GM12878 (cell line): ENCODE results near the gene SLC28A2. TPM values are rescaled to one million over a fixed set of nuclear protein-coding genes. Genes with fewer than 3 reads are reported as not detected.

Experiments
- ATAC-seq: fragments of 200-7000 bp; cut with Tn5 transposase; 3 replicates; pipeline ENCODE4 v1.9.1; 2020; ENCODE audit warnings: mild to moderate bottlenecking, moderate library complexity
- BruUV-seq: library from RNA; stranded (reverse); fragments of 400-500 nt; replicated peaks from 2 replicates; lab custom pipeline; 2021; lab: Mats Ljungman, UMichigan
- CTCF ChIA-PET: fragments of 300-600 bp; sonication (Branson Sonifier 250); formaldehyde crosslinking; extraction: SDS; loops from one replicate; lab custom pipeline; 2021; ENCODE audit warnings: inconsistent platforms; lab: Yijun Ruan, JAX
- POLR2A ChIA-PET: fragments of 350-600 bp; formaldehyde crosslinking; extraction: SDS; loops from one replicate; lab custom pipeline; 2021; ENCODE audit warnings: inconsistent platforms; lab: Charles Lee
- RAD21 ChIA-PET: fragments of 300-600 bp; sonication (Branson Sonifier 250); formaldehyde crosslinking; loops from one replicate; lab custom pipeline; 2023; ENCODE audit warnings: antibody characterized with exemption; ENCODE audit not compliant: unreplicated experiment; lab: Charles Lee
- SMC1A ChIA-PET: fragments of 300-600 bp; sonication (Branson Sonifier 250); formaldehyde crosslinking; loops from one replicate; lab custom pipeline; 2023; ENCODE audit not compliant: unreplicated experiment, uncharacterized antibody; lab: Charles Lee
- DNase-seq: peaks from one replicate; pipeline ENCODE4 v3.0.0-alpha.2; 2011; ENCODE audit warnings: low read depth, low spot score
- FAIRE-seq: peaks from 3 replicates; lab custom pipeline; 2011; peaks lifted over from hg19 to GRCh38; lab: Jason Lieb, UNC
- H2AFZ ChIP-seq: 2 replicates; pipeline ENCODE4 v1.6.0; 2011; ENCODE audit warnings: low read depth, low read length, control low read depth; ENCODE audit not compliant: control insufficient read depth
- H3K27ac ChIP-seq: 2 replicates; pipeline ENCODE4 v1.5.1; 2011; ENCODE audit warnings: control low read depth; ENCODE audit not compliant: control insufficient read depth, insufficient read depth
- H3K27me3 ChIP-seq, 2 experiments: replicated peaks in 1 of 2; 2 replicates each; pipeline versions ENCODE4 v1.6.0 to v1.6.1; 2011; ENCODE audit warnings: low read length in 1 of 2; ENCODE audit not compliant: control insufficient read depth in 2 of 2, insufficient read depth in 2 of 2
- H3K36me3 ChIP-seq, 2 experiments: 2 replicates each; pipeline ENCODE4 v1.5.1; 2011; ENCODE audit warnings: low read length in 1 of 2; ENCODE audit not compliant: control insufficient read depth in 2 of 2, insufficient read depth in 2 of 2
- H3K4me1 ChIP-seq: 2 replicates; pipeline ENCODE4 v1.6.1; 2011; ENCODE audit warnings: mild to moderate bottlenecking, low read length, moderate library complexity, mixed read lengths; ENCODE audit not compliant: control insufficient read depth, insufficient read depth
- H3K4me2 ChIP-seq: 2 replicates; pipeline ENCODE4 v1.6.0; 2011; ENCODE audit warnings: control low read depth; ENCODE audit not compliant: control insufficient read depth, insufficient read depth
- H3K4me3 ChIP-seq: fragments of 200-600 bp; sonication (generic); 2 replicates; pipeline ENCODE4 v1.5.1; 2016
- H3K79me2 ChIP-seq: 2 replicates; pipeline ENCODE4 v1.6.0; 2011; ENCODE audit warnings: low read length; ENCODE audit not compliant: control insufficient read depth, insufficient read depth
- H3K9ac ChIP-seq: 2 replicates; pipeline ENCODE4 v1.8.0; 2011; ENCODE audit warnings: low read length, control low read depth, mixed read lengths; ENCODE audit not compliant: control insufficient read depth, insufficient read depth
- H3K9me3 ChIP-seq: replicated peaks from 3 replicates; pipeline ENCODE4 v1.5.1; 2011; ENCODE audit warnings: mild to moderate bottlenecking, low read length; ENCODE audit not compliant: control insufficient read depth, insufficient read depth
- H4K20me1 ChIP-seq: 2 replicates; pipeline ENCODE4 v1.6.0; 2011; ENCODE audit not compliant: control insufficient read depth, insufficient read depth
- CBFB ChIP-seq: IDR thresholded peaks from 2 replicates; pipeline ENCODE4 v1.6.1; 2016; ENCODE audit warnings: antibody characterized with exemption, low read depth
- CUX1 ChIP-seq: IDR thresholded peaks from 2 replicates; pipeline ENCODE4 v1.6.1; 2012; ENCODE audit warnings: improper control_type of control experiment, low read depth, low read length; ENCODE audit not compliant: insufficient replicate concordance
- EZH2 ChIP-seq: IDR thresholded peaks from 2 replicates; pipeline ENCODE4 v1.6.1; 2012; ENCODE audit warnings: low read depth, mild to moderate bottlenecking, control low read depth, inconsistent platforms, low read length, borderline replicate concordance; ENCODE audit not compliant: control insufficient read depth
- GABPA ChIP-seq: IDR thresholded peaks from 2 replicates; pipeline ENCODE4 v1.6.1; 2014; ENCODE audit warnings: antibody characterized with exemption, low read depth, mild to moderate bottlenecking, inconsistent platforms
- MEF2B ChIP-seq: fragments of 450-650 bp; IDR thresholded peaks from 2 replicates; pipeline ENCODE4 v1.6.1; 2018; ENCODE audit warnings: mild to moderate bottlenecking, moderate library complexity; ENCODE audit not compliant: partially characterized antibody, poor library complexity, severe bottlenecking
- SKIL ChIP-seq: fragments of 450-650 bp; IDR thresholded peaks from 2 replicates; pipeline ENCODE4 v1.6.1; 2017; ENCODE audit warnings: mild to moderate bottlenecking, low read depth, inconsistent platforms; ENCODE audit not compliant: poor library complexity, severe bottlenecking
- TCF12 ChIP-seq: IDR thresholded peaks from 2 replicates; pipeline ENCODE4 v1.6.1; 2011; ENCODE audit warnings: low read depth, mild to moderate bottlenecking, low read length
- ZBED1 ChIP-seq: IDR thresholded peaks from 2 replicates; pipeline ENCODE4 v1.6.1; 2016; ENCODE audit warnings: borderline replicate concordance
- ZBTB11 ChIP-seq: fragments of 450-650 bp; formaldehyde crosslinking; IDR thresholded peaks from 2 replicates; pipeline ENCODE4 v1.5.0; 2022; ENCODE audit warnings: mild to moderate bottlenecking, missing genetic modification characterization
- WGBS: methylation state at CpG from one replicate; pipeline ENCODE4 v1.1.6; 2016; ENCODE audit warnings: low lambda C conversion rate; ENCODE audit not compliant: insufficient replicate concordance, insufficient coverage; ENCODE audit errors: missing lambda C conversion rate; 5-methylcytosine and 5-hydroxymethylcytosine counted together
- in situ Hi-C: fragments of 300-500 bp; cut with MboI; formaldehyde crosslinking; loops from 9 replicates; pipeline ENCODE4 v1.14.3; 2018; ENCODE audit warnings: mixed read lengths
- intact Hi-C: fragments of 100-400 bp; cut with micrococcal nuclease; formaldehyde crosslinking; loops from one replicate; pipeline ENCODE4 v1.14.2; 2022; ENCODE audit not compliant: unreplicated experiment
- polyA plus RNA-seq, 11 experiments: library from polyadenylated mRNA; depleted of rRNA in 4 of 11; unstranded in 6 of 11; stranded (reverse) in 5 of 11; fragments of >200 nt; fragmentation: Nextera tagmentation in 4 of 11; fragmentation: Illumina TruSeq in 1 of 11; extraction: Ambion mirVana in 4 of 11; extraction: Trizol in 1 of 11; gene quantifications; 1 replicate in 1 of 11; 2 replicates in 10 of 11; pipeline versions ENCODE4 v1.2.1 to v1.2.3, GENCODE V29; 2011 to 2016; ENCODE audit warnings: inconsistent platforms in 2 of 11, missing spikeins in 2 of 11, low read depth in 1 of 11
- total RNA-seq, 4 experiments: library from RNA; depleted of rRNA in 3 of 4; stranded (reverse); fragments of >200 nt in 3 of 4; fragmentation: Illumina TruSeq in 1 of 4; extraction: Trizol in 1 of 4; gene quantifications; 2 replicates each; pipeline versions ENCODE4 v1.2.1 to v1.2.3, GENCODE V29; 2013 to 2021

Gene SLC28A2
- total and polyA plus RNA-seq, 10 of the 15 experiments (the other 5 are each of a cell fraction or from before 2014, with no cell fraction given): 0.02 to 0.21 (median 0.14) TPM; not detected in 6

- peak overlapping the region; percentile 81 for H3K4me2 ChIP-seq
- H3K9me3 ChIP-seq: no peaks in the 10 kb centered on the region
- H3K36me3 ChIP-seq: no peaks in the 10 kb centered on the region
- peak; percentile 95 for DNase-seq
- H3K9ac ChIP-seq: peak overlapping the region; percentile 67
- RAD21 ChIA-PET: interaction anchor here (0.6 to 1.7 kb wide), 6 partner anchors 75 to 123 kb away, joined by 3 to 10 read pairs (median 4); a partner anchor contains a TSS
- H3K79me2 ChIP-seq: peaks cover 3% of the 10 kb centered on the region; the same call in 1 of the 2 replicates
- H3K4me3 ChIP-seq: peak overlapping the region; percentile 95
- in situ Hi-C loops (no loop called here), intact Hi-C loops (loop anchor here (2.0 kb wide), 2 partner anchors 74 to 122 kb away; no protein-coding TSS in a partner anchor)
- no peaks in the 10 kb centered on the region for H4K20me1 ChIP-seq
- no TSS peak for BruUV-seq
- under 1% methylated on average over 33 of the region's 33 CpGs for WGBS
- H3K27ac ChIP-seq: peak overlapping the region; percentile 45
- ATAC-seq: peak; percentile 100
- CTCF ChIA-PET: interaction anchor here (0.6 to 1.3 kb wide), 6 partner anchors 50 to 180 kb away, joined by 3 to 4 read pairs (median 3); no protein-coding TSS in a partner anchor
- H3K4me1 ChIP-seq: peaks cover 3% of the 10 kb centered on the region
- peak; percentile 99 for FAIRE-seq
- SMC1A ChIA-PET: interaction anchor here (0.8 to 1.2 kb wide), 4 partner anchors 9 to 160 kb away, joined by 3 to 4 read pairs (median 3); no protein-coding TSS in a partner anchor
- H2AFZ ChIP-seq: peak overlapping the region; percentile 90
- no peaks in the 10 kb centered on the region for H3K27me3 ChIP-seq
- POLR2A ChIA-PET: interaction anchor here (0.5 to 1.2 kb wide), 7 partner anchors 26 to 93 kb away, joined by 3 read pairs; partner anchors contain the start of gene SHF
- TF ChIP-seq SKIL: no peak
- peak; percentile 58; the same call in 1 of the 2 replicates for TF ChIP-seq ZBED1
- TF ChIP-seq TCF12: no peak
- no peak for TF ChIP-seq CUX1
- no peak for TF ChIP-seq MEF2B
- no peak for TF ChIP-seq EZH2
- TF ChIP-seq GABPA: peak; percentile 87
- no peak for TF ChIP-seq ZBTB11 (CRISPR knock-in tag)
- 0 out of 2 replicates have a peak, but pooled peaks have one; percentile 67 for TF ChIP-seq CBFB
These were observed 27.1 kb downstream of the SLC28A2 start for GRCh38 chr15:45279024-45279698.
